ENCODE measurements around the gene FAM90A1. TPM values are rescaled to one million over a fixed set of nuclear protein-coding genes. Genes with fewer than 3 reads are reported as not detected.
"Not testable (repeated sequence)": the region's sequence is repeated elsewhere in the genome, so short reads cannot be mapped to it uniquely, and the experiment has no call there.

The FAM90A1 gene
- total RNA-seq: under 1 TPM in 1 of 4 donors, not detected in 3; 0.39 TPM

- H3K4me1 ChIP-seq; H3K36me3 ChIP-seq; H3K27ac ChIP-seq; H3K4me3 ChIP-seq (replicated peaks in 1 of 3); H3K27me3 ChIP-seq; H3K9me3 ChIP-seq; intact Hi-C loops (cut with DNase I): not testable (repeated sequence)
- DNase-seq: peak; percentile 17 to 52
- 49 to 50% methylated on average over 19 to 22 of the region's 22 CpGs for WGBS, 2 donors
Observed at GRCh38 chr12:8226992-8227731, at the start of gene FAM90A1. TSS of gene FAM90A1 (minus strand) at chr12:8227618. CDS start at chr12:8224832, 2,786 bp downstream.

GRCh38 chr12:8276397-8276796 lies 49.0 kb upstream of the FAM90A1 start:
- intact Hi-C loops (cut with DNase I); H3K4me1 ChIP-seq; H3K36me3 ChIP-seq; H3K27me3 ChIP-seq; H3K27ac ChIP-seq; DNase-seq; H3K9me3 ChIP-seq; H3K4me3 ChIP-seq (replicated peaks in 1 of 3): not testable (repeated sequence)
- 92 to 94% methylated on average over 2 of the region's 2 CpGs for WGBS, 2 donors

GRCh38 chr12:8266706-8267105 lies 39.3 kb upstream of the FAM90A1 start:
- H3K4me3 ChIP-seq (replicated peaks in 1 of 3); H3K27ac ChIP-seq; H3K27me3 ChIP-seq; H3K36me3 ChIP-seq; H3K9me3 ChIP-seq; intact Hi-C loops (cut with DNase I); H3K4me1 ChIP-seq; DNase-seq: not testable (repeated sequence)
- 77% methylated on average over 4 of the region's 4 CpGs for WGBS, 2 donors

- DNase-seq; H3K4me3 ChIP-seq (replicated peaks in 1 of 3); H3K9me3 ChIP-seq; H3K4me1 ChIP-seq; intact Hi-C loops (cut with DNase I); H3K36me3 ChIP-seq; H3K27me3 ChIP-seq; H3K27ac ChIP-seq: not testable (repeated sequence)
- WGBS, 2 donors: 68 to 72% methylated on average over 7 of the region's 7 CpGs
Observed at GRCh38 chr12:8264236-8264635, 36.8 kb upstream of the FAM90A1 start.

GRCh38 chr12:8261111-8261554 lies 33.7 kb upstream of the FAM90A1 start:
- 60 to 72% methylated on average over 9 of the region's 14 CpGs for WGBS, 2 donors
- H3K27me3 ChIP-seq; intact Hi-C loops (cut with DNase I); DNase-seq; H3K27ac ChIP-seq; H3K4me1 ChIP-seq; H3K36me3 ChIP-seq; H3K4me3 ChIP-seq (replicated peaks in 1 of 3); H3K9me3 ChIP-seq: not testable (repeated sequence)

GRCh38 chr12:8256356-8256755 lies 28.9 kb upstream of the FAM90A1 start:
- WGBS, 2 donors: 49 to 73% methylated on average over 3 to 5 of the region's 5 CpGs
- H3K9me3 ChIP-seq; H3K4me1 ChIP-seq; DNase-seq; H3K27ac ChIP-seq; H3K27me3 ChIP-seq; H3K36me3 ChIP-seq; H3K4me3 ChIP-seq (replicated peaks in 1 of 3); intact Hi-C loops (cut with DNase I): not testable (repeated sequence)

- H3K36me3 ChIP-seq; H3K4me1 ChIP-seq; intact Hi-C loops (cut with DNase I); DNase-seq; H3K9me3 ChIP-seq; H3K4me3 ChIP-seq (replicated peaks in 1 of 3); H3K27ac ChIP-seq; H3K27me3 ChIP-seq: not testable (repeated sequence)
- 95 to 96% methylated on average over 9 of the region's 9 CpGs for WGBS, 2 donors
Observed at GRCh38 chr12:8254705-8255104, 27.3 kb upstream of the FAM90A1 start.

- H3K9me3 ChIP-seq; intact Hi-C loops (cut with DNase I); H3K4me1 ChIP-seq; H3K36me3 ChIP-seq; DNase-seq; H3K27ac ChIP-seq; H3K27me3 ChIP-seq; H3K4me3 ChIP-seq (replicated peaks in 1 of 3): not testable (repeated sequence)
- 64 to 69% methylated on average over 3 to 8 of the region's 29 CpGs for WGBS, 2 donors
Observed at GRCh38 chr12:8252056-8252818, 24.8 kb upstream of the FAM90A1 start.

GRCh38 chr12:8251616-8252015 lies 24.2 kb upstream of the FAM90A1 start:
- H3K27ac ChIP-seq; H3K4me3 ChIP-seq (replicated peaks in 1 of 3); DNase-seq; H3K36me3 ChIP-seq; intact Hi-C loops (cut with DNase I); H3K9me3 ChIP-seq; H3K27me3 ChIP-seq; H3K4me1 ChIP-seq: not testable (repeated sequence)
- 65 to 71% methylated on average over 7 of the region's 7 CpGs for WGBS, 2 donors

- DNase-seq; H3K9me3 ChIP-seq; H3K27ac ChIP-seq; intact Hi-C loops (cut with DNase I); H3K4me3 ChIP-seq (replicated peaks in 1 of 3); H3K4me1 ChIP-seq; H3K36me3 ChIP-seq; H3K27me3 ChIP-seq: not testable (repeated sequence)
- 89 to 90% methylated on average over 4 of the region's 4 CpGs for WGBS, 2 donors
Observed at GRCh38 chr12:8246941-8247535, 19.6 kb upstream of the FAM90A1 start.

- H3K36me3 ChIP-seq; intact Hi-C loops (cut with DNase I); H3K4me1 ChIP-seq; H3K9me3 ChIP-seq; DNase-seq; H3K27me3 ChIP-seq: not testable (repeated sequence)
- peak overlapping the region; percentile 37 to 74 (median 60) for H3K4me3 ChIP-seq (replicated peaks in 1 of 3)
- 1 to 3% methylated on average over 7 to 18 of the region's 35 CpGs for WGBS, 2 donors
- peak overlapping the region; percentile 23 to 81 (median 80) for H3K27ac ChIP-seq
Observed at GRCh38 chr12:8243682-8244161, 16.3 kb upstream of the FAM90A1 start.
